Right forelimb (tissue), 1 donor: ENCODE results near the gene NKAIN2.
"Not testable (repeated sequence)": the region's sequence is repeated elsewhere in the genome, so short reads cannot be mapped to it uniquely, and the experiment has no call there.

ENCODE experiments used
- DNase-seq: peaks from one replicate; pipeline ENCODE4 v3.0.0-alpha.2; 2018

The NKAIN2 gene

DNA sequence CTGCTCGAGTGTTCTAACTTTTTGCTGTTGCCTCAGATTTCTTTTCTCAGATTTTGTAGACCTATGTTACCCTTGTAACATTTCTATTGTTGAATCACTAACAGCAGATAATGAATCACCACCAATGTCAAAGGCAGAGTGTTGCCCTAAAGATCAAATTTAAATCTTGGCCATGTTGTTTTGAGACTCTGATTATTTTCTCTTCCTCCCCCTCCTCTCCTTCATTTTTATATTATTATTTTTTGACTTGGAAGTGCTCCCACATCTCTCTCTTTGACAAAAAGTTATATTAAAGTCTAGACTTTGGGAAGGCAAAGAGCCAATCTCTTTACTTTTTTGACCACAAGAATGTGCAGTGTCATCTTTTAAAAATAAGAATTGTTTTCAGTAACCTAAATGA is 422.7 kb downstream of the NKAIN2 start:
- no peak for DNase-seq

DNA sequence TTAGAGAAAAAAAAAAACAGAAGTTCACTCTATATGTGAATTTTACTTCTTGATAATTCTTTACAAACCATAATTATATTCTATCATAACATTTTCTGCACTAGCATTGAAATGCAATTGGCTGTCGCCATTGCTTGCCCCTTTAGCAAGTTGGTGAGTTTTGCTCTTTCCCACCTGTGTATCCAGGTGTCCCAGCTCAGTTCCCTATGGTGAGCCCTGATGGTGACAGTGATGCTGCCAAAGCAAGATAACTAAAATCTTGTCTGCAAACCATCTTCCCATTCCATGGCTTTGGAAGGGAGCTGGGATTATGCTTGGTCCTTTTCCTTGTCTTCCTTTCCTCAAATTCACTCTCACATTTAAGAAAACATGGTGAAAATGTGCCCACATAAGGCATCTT is 429.6 kb downstream of the NKAIN2 start:
- no peak for DNase-seq

DNA sequence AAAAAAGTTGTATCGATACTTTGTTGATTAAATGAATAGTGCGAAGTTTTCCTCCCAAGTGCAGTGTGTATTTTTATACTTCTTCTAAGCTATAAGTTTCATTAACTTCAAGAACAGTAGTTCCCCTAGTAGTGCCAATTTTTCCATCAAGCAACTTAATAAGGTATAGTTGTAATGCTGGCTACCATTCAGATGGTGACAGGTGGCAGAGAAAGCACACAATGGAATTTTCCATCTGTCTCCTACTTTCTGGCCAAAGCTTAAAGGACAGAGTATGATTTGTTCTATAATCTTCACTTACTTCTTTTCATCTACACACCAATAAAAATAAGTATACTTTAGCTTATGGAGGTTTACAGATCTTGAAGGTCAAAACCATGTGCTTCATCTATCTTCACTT is 431.1 kb downstream of the NKAIN2 start:
- DNase-seq = no peak

DNA sequence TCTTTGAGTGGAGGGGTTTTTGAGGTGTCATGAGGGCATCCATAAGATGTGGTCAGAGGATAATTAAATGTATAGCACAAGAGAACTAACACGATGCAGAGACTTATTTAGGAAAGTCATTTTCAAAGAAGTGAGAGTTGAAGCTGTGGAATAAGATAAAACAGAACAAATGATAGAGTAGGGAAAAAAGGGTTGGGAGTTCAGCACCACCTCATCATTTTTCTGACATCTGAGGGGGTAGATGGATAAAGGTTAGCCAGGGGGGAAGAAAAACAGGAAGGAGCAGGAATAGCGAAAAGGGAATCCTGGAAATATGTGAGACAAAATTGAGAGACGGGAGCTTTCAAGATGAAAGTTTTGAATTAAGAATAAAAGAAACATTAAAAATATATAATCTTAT is 434.2 kb downstream of the NKAIN2 start:
- DNase-seq = no peak

DNA sequence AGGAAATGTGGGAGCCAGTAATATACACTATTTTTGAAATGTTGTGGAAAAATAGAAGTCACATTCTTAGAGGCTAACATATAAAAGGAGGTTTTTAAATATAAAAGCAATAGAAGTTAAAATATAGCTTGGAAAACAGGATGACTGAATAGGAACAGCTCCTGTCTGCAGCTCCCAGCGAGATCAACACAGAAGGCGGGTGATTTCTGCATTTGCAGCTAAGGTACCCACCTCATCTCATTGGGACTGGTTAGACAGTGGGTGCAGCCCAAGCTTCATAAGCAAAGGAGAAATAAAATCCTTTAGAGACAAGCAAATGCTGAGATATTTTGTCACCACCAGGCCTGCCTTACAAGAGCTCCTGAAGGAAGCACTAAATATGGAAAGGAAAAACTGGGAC is 434.7 kb downstream of the NKAIN2 start:
- not testable (repeated sequence) for DNase-seq

DNA sequence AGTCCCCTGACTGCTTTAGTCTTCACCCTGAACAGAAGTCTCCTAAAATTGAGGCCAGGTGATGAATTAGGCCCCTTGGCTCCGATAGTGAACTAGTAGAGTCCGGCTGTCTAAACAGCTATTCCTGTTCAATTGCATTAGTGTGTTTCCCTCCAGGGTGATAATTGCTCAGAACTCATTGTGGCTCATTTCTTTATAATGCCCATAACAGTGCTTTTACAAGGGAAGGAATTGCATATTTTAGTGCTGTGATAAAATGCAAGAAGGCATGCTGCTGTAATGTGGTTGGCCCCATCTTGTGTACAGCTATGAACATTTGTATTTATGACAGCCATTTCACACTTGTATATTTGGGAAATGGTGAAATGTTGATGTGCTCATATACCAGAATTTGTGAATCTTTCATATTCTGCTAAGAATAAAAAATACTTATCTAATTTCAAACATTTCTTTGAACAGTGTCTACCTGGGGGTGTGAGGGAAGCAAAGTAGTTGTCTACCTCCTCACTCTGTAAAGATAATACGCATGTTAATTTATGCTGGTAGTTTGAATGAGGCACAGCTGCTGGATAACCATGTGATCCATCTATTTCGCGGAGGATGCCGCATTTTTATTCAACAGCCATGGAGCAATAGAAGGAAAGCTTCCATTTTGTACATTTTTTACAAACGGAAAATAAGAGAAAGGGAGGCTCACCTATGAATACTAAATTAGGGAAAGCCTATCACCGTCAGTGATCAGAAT is 451.4 kb downstream of the NKAIN2 start:
- DNase-seq = no peak

DNA sequence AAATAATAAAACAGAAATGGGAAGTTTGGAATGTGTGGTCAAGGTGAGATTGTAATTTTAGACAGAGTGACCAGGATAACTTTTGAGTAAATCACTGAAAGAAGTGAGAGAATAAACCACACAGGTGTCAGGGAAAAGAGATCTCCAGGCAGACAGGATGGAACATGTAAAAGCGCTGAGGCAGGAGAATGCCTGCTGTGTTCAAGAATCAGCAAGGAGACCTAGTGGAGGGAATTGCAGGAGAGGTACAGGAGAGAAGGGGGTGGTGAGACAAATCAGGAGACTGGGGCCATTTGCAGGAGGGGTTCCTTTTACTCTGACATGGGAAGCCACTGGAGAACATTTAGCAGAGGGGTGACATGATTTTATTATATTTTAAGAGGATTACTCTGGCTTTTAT is 456.7 kb downstream of the NKAIN2 start:
- DNase-seq = no peak

DNA sequence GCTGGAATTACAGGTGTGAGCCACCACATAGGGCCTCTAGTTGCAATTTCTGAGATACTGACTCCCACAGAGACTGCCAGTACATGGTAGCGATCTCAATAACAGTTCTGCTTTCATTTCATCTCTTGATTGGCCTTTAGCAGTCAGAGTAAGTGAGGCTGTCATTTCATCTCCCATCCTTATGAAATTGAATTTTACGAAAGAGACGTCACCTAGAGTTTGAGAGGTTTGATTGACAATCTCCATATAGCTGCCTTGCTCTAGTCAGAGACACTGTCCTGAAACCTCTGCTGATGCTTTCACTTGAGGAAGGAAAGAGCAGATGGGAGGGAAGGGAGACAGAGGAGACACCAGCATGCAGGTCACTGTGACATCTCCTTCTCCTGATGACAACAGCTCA is 466.1 kb downstream of the NKAIN2 start:
- no peak for DNase-seq

DNA sequence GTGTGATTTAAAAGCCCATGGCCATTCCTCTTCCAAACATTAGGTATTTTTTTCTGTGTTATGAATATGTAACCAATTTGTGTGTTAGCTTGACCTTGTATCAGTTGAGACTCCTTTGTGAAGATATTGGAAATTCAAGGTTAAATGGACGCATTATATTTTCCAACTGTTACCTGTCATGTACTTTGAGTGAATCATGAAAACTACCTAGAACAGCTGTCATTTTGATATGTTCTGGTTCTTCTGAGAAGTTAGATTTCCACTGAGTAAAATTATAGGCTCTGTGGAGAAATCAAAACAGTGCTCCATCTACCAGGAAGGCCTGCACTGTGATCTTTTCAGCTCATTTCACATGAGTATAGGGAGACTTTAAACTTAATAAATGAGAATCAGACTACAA is 470.0 kb downstream of the NKAIN2 start:
- DNase-seq = no peak

DNA sequence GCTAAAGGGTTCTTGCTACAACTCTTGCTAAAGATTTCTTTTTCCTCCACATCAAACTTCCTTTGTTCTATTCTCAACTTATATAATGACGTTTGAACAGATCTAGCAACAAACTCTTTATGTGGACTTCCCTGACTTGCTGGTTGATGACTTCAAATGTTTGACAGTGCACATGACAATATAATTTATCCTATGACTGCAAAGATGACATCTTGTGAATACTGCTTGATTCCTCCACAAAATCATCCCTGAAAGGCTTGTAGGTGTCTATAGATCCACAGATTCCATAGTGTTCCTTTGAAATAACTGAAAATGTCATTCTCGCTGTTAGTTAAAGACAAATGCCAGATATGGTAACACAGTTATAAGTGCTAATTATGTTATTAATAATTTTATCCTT is 478.9 kb downstream of the NKAIN2 start:
- no peak for DNase-seq

DNA sequence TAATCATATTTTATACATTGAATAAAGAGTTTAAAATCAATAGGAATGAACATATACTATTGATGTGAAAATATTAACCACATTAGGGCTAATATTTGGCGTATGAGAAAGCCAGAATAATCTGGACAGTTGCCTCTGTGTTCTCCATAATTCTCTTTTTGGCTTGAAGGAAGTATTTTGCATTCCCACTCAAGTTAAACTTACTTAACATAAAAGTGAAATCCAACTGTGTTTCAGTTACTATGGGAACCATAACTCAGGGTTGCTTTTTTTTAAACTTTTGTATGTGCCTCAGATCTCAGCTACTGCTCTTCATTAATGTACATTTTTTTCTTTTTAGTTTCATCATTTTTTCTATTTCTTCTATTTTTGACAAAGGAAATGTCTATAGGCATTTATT is 479.8 kb downstream of the NKAIN2 start:
- DNase-seq = no peak

DNA sequence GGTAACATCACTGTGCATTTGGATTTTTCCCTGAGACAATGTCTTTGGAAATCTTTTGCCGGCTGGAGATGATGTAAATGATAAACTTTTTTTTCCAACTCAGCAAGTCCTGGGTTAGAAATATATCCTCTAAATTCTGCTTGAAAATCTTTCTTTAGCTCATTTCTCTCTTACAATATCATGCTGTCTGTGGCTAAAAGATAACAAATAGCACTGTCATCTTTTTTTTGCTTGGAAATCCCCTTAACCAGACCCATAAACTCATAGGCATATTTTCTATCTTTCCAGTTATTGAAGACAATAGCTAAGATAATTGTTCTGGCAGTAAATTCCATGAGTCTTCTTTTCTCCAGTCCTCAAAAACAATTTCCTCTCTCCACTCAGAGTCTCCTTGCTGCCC is 481.5 kb downstream of the NKAIN2 start:
- DNase-seq = no peak

DNA sequence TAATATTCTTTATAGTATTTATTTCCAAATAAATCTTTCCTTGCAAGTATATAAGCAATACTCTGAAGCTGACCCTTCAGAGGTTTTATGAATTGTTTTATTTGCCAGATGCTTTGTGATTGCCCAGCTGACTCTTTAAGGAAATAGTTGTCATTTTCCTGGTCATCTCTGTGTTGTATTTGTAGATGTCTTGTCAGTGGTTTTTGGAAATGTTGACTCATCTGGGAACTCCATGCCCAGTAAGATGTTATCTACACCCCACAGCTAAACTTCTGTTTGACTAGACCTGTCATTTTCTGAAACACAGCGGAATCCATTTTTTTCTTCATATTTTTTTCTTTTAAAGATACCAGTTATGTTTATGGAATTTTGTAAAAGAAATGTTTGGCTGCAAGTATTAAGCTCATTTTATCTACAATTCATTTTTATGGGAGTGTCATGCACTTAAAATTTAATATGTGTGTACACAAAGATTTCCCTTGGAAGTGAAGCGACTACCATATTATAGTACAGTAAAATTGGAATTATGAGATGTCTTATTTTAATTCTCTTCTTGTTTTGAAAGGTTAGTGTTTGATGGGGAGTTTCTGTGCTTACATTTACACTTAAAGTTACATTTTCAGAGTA is 491.0 kb downstream of the NKAIN2 start:
- DNase-seq = no peak

DNA sequence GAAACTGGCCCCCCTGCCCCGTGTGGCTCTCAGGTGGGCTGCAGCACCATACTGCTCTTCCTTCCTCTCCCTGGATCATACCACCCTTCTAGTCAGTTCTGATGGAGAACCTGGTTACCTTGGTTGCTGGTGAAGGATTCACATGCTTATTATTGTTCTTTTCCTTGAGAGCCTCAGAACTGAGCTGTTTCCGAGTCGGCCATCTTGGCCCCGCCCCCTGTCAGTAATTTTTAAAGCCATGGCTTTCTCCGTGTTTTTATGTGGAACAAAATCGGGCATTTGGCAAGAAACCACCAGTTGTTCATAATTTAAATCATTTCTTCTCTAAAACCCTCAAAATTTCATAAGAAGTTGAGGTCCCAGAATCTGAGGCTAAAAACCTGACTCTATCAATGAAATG is 493.8 kb downstream of the NKAIN2 start:
- no peak for DNase-seq

DNA sequence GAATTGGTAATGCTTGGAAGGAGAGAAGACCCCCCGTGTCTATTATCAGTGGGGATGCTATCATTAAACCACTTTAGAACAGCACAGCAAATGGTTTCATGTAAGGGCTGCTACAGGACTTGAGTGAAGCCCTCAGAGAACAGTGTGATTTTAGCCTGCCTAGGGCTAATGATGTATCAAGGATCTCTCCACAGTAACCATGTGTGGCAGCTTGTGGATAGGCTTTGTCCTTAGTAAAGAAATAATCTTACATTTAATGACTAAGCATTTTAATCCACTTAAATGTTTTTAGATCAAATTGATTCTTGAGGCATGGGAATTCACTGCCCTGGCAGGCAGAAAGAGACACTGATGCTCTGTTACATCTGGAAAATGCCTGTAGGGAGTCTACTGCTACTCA is 495.1 kb downstream of the NKAIN2 start:
- DNase-seq = no peak

DNA sequence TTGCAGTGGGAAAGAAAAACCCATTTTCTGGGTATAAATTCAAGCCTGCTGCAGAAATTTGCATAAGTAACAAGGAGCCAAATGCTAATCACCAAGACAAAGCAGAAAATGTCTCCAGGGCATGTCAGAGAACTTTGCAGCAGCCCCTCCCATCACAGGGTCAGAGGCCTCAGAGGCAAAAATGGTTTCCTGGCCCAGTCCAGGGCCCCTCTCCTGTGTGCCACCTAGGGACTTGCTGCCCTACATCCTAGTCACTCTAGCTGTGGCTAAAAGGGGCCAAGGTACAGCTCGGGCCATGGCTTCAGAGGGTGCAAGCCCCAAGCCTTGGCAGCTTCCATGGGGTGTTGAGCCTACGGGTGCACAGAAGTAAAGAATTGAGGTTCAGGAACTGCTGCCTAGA is 497.2 kb downstream of the NKAIN2 start:
- not testable (repeated sequence) for DNase-seq

DNA sequence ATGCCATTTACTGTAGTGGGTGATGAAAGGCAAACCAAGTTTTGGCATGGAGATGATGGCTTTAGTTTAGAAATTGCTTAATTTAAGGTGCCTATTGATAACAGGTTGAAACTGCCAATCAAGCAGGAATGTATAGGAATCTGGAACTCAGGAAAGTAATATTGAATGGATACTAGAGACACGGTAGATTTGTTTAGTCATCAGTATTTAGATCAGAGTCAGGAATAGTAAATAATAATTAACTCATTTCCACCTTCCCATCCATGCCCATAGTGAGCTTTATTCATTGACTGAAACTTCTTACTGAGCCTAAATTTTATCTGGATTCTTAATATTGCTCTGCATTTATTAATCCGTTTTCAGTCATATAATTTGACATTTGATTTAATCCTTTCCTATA is 500.3 kb downstream of the NKAIN2 start:
- DNase-seq = no peak

DNA sequence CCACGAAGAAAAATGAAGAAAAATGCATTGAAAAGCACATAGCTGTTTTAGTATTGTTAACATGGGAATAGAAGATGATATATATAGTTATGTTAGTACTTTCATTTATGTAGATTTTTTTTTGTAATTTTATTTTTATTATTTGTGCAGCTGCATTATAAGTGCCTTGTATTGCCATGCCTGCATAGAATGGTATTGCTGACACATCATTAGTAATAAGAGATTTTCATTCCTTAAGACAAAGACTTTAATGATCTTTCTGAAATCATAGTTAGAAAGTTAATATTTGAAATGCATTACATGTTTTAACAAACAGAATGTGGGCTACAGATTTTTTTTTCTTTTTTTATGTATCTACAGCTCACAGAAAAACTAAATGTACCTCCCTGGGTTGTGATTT is 506.5 kb downstream of the NKAIN2 start:
- DNase-seq = no peak

DNA sequence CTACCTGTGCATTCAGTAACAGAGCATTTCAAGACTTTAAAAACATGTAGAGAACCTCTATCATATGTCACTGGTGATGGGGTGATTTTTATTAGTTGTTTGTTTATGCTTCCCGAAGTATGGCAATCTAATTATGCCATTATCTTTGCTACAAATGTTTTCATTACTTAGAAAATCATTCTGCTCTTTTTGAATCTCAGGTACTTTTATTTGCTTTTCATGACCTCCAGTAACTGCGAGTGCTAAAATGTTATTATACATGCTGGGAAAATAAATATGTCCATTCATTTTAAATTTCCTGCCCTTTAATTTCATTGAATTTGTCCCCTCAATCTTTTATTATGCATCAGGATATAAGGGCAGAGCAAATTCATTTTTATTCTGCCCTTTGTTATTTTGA is 515.7 kb downstream of the NKAIN2 start:
- no peak for DNase-seq

DNA sequence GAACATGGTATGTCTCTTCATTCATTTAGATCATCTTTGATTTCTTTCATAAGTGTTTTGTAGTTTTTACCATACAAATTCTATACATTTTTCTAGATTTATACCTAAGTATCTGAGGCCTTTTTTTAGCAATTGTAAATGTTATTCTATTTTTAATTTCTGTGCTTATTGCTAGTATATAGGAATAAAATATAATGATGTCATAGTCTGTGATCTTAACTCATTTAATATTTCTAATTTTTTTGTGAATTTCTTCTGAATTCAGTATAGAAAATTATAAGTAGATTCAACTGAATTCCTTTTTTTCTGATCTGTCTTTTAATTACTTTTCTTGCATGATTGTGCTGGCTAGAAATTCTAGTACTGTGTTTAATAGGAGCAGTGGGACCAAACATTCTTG is 520.6 kb downstream of the NKAIN2 start:
- DNase-seq = no peak

DNA sequence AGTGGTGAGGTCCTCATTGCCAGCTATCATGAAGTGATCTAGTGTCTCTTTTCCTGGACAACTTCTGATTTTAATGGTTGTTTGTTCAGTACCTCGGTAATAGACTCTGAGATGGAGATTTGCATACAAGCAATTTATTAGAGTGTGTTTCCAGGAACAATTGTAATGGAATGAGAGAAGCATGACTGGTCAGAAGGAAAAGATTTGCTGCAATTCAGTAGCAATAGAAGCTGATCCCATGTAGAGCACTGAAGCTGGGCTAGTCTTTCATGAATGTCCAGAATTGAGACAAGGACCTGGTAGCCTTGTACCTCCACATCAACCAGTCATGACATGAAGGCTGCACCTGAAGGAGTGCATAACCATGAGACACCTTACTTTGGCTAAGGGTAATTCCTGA is 526.5 kb downstream of the NKAIN2 start:
- no peak for DNase-seq

DNA sequence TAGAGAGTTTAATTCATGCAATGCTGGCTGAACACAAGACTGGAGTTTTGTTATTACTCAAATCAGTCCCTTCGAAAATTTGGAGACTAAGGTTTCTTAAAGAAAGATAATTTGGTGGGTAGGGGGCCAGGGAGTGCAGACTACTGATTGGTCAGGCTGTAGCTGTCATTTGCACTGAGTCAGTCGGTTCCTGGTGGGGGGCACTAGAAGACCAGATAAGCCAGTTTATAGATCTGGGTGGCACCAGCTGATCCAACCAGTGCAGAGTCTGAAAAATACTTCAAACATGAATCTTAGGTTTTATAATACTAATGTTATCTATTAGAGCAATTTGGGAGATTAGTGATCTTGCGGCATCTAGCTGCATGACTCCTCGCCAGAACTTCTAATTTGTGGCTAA is 530.7 kb downstream of the NKAIN2 start:
- no peak for DNase-seq

DNA sequence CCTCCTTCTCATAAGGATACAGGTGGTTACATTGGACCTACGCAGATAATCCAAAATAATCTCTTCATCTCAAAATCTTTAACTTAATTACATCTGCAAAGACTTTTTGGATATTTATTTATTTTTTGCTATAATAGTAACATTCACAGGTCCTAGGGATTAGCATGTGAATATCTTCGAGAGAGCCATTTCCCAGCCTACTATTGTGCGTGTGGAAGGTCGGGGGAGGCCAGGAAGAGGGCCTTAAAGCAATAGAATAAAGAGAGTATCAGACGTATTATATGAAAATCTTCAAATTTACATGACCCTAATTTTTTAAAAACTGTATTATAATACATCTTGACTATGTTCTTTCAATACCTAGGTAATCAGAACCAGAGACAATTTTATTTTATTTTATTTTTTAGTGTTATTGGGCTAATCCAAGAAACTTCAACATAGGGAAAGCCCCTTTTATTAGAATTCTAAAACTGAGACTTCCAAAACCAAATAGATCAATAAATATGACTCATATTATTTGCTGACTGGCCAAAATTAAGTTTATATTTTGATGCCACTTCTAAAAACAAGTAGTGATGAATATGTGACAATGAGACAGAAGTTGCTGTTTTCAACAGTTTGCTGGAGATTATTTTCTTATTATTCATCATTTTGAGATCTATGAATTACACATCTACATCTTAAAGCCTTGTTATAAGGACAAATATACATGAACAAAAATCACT is 536.1 kb downstream of the NKAIN2 start:
- DNase-seq = no peak

DNA sequence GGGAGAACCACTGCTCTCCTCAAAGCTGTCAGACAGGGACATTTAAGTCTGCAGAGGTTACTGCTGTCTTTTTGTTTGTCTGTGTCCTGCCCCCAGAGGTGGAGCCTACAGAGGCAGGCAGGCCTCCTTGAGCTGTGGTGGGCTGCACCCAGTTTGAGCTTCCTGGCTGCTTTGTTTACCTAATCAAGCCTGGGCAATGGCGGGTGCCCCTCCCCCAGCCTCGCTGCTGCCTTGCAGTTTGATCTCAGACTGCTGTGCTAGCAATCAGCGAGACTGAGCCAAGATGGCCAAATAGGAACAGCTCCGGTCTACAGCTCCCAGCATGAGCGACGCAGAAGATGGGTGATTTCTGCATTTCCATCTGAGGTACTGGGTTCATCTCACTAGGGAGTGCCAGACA is 544.7 kb downstream of the NKAIN2 start:
- DNase-seq = not testable (repeated sequence)
